ENCODE results near the gene FAR2. TPM values are rescaled to one million over a fixed set of nuclear protein-coding genes. Genes with fewer than 3 reads are reported as not detected.

FAR2 gene
- total and polyA plus RNA-seq, 2 donors (not counting 3 experiments of a cell fraction or from before 2014, with no cell fraction given) = 32.3 to 61.7 TPM

DNA sequence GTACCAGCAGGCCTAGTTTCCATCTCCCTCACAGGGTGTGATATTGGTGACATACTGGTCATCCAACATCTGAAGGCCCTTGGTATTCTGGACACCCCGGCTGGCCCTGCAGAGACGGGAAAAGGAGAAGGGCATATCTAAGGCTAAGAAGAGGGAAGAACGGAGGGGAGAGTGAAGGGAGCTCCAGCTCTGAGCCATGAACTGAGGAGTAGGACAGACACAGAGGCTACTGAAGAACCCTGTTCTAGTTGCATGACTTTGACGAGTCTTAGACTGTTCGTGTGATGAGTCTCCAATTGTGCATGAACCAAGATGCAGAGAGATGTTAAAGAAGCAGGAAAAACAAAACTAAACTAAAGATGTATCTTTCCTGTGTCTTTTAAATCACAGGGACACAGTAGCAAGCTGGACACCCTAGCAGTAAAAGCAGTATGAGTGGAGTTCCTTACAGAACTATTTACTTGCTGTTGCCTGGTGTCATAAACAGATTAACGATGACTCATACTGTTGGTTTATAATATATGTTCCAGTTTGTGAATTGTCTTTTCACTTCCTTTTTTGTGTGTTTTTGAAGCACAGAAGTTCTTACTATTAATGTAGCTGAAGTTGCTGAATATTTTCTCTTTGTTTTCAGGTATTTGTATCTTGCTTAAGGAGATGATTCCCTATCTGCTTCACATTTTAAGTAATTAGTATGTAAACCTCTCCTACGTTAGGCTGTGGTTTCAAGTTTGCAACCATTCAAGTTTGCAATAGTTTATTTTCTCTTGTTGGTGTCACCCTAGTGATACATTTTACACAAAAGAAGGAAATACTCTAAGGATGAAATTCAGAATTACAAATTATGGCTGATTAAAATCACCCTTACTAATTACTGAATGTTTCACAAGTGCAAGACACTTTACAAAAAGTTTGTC, 15.7 kb downstream of the FAR2 start:
- BruUV-seq (replicated peaks) = TSS peak; percentile 69
- peak; percentile 85 for DNase-seq (ENCODE audit: low read depth, low spot score)
- ChIA-PET CTCF (interaction anchor here (1.2 to 1.7 kb wide), 2 partner anchors 15 to 77 kb away, joined by 3 read pairs; no protein-coding TSS in a partner anchor), POLR2A (no interaction called here)
- peaks cover 0 to 3% of the 10 kb centered on the region in 2 experiments for H3K36me3 ChIP-seq (ENCODE audit: control insufficient read depth in 2 of 2, extremely low read depth in 1 of 2, insufficient read depth in 2 of 2, low read length in 2 of 2)
- intact Hi-C loops (cut with micrococcal nuclease) (loop anchor here (1.0 to 2.0 kb wide), 3 partner anchors 15 to 78 kb away; partner anchors contain the start of gene FAR2), dilution Hi-C loops (cut with MboI; ENCODE audit: extremely low pct_ligation_motif_present, low sequenced_read_pairs) (no loop called here)
- no peak overlapping the region for H2AFZ ChIP-seq (ENCODE audit: low read depth, low read length)
- H4K20me1 ChIP-seq (replicated peaks; ENCODE audit: control insufficient read depth, extremely low read depth, insufficient read depth, low read length) = no peaks in the 10 kb centered on the region
- H3K9ac ChIP-seq (replicated peaks; ENCODE audit: extremely low read depth, insufficient read depth, low read length) = peak overlapping the region; percentile 74
- H3K4me2 ChIP-seq (ENCODE audit: insufficient read depth, low read length) = peak overlapping the region; percentile 73
- peaks cover 26% of the 10 kb centered on the region for H3K4me1 ChIP-seq (ENCODE audit: control insufficient read depth, extremely low read depth, insufficient read depth, low read length)
- TF ChIP-seq, protein P1, sequence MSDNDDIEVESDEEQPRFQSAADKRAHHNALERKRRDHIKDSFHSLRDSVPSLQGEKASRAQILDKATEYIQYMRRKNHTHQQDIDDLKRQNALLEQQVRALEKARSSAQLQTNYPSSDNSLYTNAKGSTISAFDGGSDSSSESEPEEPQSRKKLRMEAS (IDR thresholded peaks at IDR 0.05; ENCODE audit: insufficient read depth, insufficient read length) = no peak
- TF ChIP-seq GATA2 (IDR thresholded peaks at IDR 0.05; ENCODE audit: insufficient read depth, insufficient read length, low read depth, low read length) = no peak
- TF ChIP-seq, protein P2, sequence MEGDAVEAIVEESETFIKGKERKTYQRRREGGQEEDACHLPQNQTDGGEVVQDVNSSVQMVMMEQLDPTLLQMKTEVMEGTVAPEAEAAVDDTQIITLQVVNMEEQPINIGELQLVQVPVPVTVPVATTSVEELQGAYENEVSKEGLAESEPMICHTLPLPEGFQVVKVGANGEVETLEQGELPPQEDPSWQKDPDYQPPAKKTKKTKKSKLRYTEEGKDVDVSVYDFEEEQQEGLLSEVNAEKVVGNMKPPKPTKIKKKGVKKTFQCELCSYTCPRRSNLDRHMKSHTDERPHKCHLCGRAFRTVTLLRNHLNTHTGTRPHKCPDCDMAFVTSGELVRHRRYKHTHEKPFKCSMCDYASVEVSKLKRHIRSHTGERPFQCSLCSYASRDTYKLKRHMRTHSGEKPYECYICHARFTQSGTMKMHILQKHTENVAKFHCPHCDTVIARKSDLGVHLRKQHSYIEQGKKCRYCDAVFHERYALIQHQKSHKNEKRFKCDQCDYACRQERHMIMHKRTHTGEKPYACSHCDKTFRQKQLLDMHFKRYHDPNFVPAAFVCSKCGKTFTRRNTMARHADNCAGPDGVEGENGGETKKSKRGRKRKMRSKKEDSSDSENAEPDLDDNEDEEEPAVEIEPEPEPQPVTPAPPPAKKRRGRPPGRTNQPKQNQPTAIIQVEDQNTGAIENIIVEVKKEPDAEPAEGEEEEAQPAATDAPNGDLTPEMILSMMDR (IDR thresholded peaks at IDR 0.05; ENCODE audit: extremely low read depth in 1 of 2, insufficient read depth in 1 of 2, low read depth in 1 of 2, low read length in 2 of 2) = no peak
- TF ChIP-seq JUN (IDR thresholded peaks at IDR 0.05; ENCODE audit: borderline replicate concordance, insufficient read depth, insufficient read length, low read depth) = peak; percentile 98
- TF ChIP-seq POLR2AphosphoS5 (IDR thresholded peaks at IDR 0.05; ENCODE audit: insufficient read depth, low read depth, low read length) = no peak
- TF ChIP-seq MYC (IDR thresholded peaks at IDR 0.05; ENCODE audit: low read depth, low read length) = no peak
- TF ChIP-seq FOS (IDR thresholded peaks at IDR 0.05; ENCODE audit: borderline replicate concordance, insufficient read depth, low read length) = peak; percentile 79
- no peaks in the 10 kb centered on the region for H3K9me1 ChIP-seq (replicated peaks; ENCODE audit: control insufficient read depth, extremely low read depth, insufficient read depth, low read length)
- H3K79me2 ChIP-seq (ENCODE audit: control insufficient read depth, insufficient read depth, low read length) = peaks cover 69% of the 10 kb centered on the region
- H3K4me3 ChIP-seq (replicated peaks in 1 of 3; ENCODE audit: insufficient read depth in 1 of 3, low read depth in 1 of 3, low read length in 3 of 3) = no peak overlapping the region
- H3K27ac ChIP-seq (ENCODE audit: insufficient read depth, low read depth, low read length) = peak overlapping the region; percentile 82
- no peaks in the 10 kb centered on the region for H3K9me3 ChIP-seq (replicated peaks; ENCODE audit: control insufficient read depth, insufficient read depth, low read length)
- FAIRE-seq = peak; percentile 82
- no peaks in the 10 kb centered on the region for H3K27me3 ChIP-seq (ENCODE audit: control insufficient read depth in 2 of 2, insufficient read depth in 2 of 2, low read length in 2 of 2)

Measured in endothelial cell of umbilical vein (primary cell).